GM19463 (cell line): ENCODE results near the gene C22orf39.

Experiments
- ATAC-seq: cut with Tn5 transposase; IDR thresholded peaks from one replicate; pipeline ENCODE4 v1.9.1; 2021; ENCODE audit warnings: mild to moderate bottlenecking, moderate library complexity; ENCODE audit not compliant: unreplicated experiment

The C22orf39 gene

GRCh38 chr22:19477321-19478044, 30.0 kb upstream of the C22orf39 start:
- ATAC-seq: no peak

- no peak for ATAC-seq
These were observed 28.5 kb upstream of the C22orf39 start for GRCh38 chr22:19476023-19476422.

GRCh38 chr22:19473578-19473977, 26.1 kb upstream of the C22orf39 start:
- ATAC-seq: no peak

- ATAC-seq: no peak
These were observed 24.7 kb upstream of the C22orf39 start for GRCh38 chr22:19472233-19472632.

GRCh38 chr22:19471572-19471971, 24.1 kb upstream of the C22orf39 start:
- no peak for ATAC-seq

- no peak for ATAC-seq
These were observed 22.5 kb upstream of the C22orf39 start for GRCh38 chr22:19470010-19470409.

GRCh38 chr22:19469421-19469820, 21.9 kb upstream of the C22orf39 start:
- no peak for ATAC-seq

- ATAC-seq: no peak
These were observed 20.4 kb upstream of the C22orf39 start for GRCh38 chr22:19467912-19468311.

- ATAC-seq: no peak
These were observed 19.6 kb upstream of the C22orf39 start for GRCh38 chr22:19466848-19467752.

- no peak for ATAC-seq
These were observed 18.7 kb upstream of the C22orf39 start for GRCh38 chr22:19466126-19466716.

GRCh38 chr22:19464975-19465374, 17.5 kb upstream of the C22orf39 start:
- ATAC-seq: no peak

GRCh38 chr22:19464546-19464945, 17.0 kb upstream of the C22orf39 start:
- ATAC-seq: no peak

- ATAC-seq: no peak
These were observed 16.3 kb upstream of the C22orf39 start for GRCh38 chr22:19463491-19464469.

- ATAC-seq: no peak
These were observed 15.5 kb upstream of the C22orf39 start for GRCh38 chr22:19463008-19463407.

GRCh38 chr22:19461506-19461905, 14.0 kb upstream of the C22orf39 start:
- ATAC-seq: no peak

GRCh38 chr22:19460036-19460435, 12.5 kb upstream of the C22orf39 start:
- ATAC-seq: no peak

GRCh38 chr22:19457828-19458428, 10.4 kb upstream of the C22orf39 start:
- no peak for ATAC-seq

- ATAC-seq: no peak
These were observed 9.0 kb upstream of the C22orf39 start for GRCh38 chr22:19456541-19456940.

- ATAC-seq: no peak
These were observed 8.3 kb upstream of the C22orf39 start for GRCh38 chr22:19455585-19456370.
